HepG2 (cell line): ENCODE results near the gene CKS2. TPM values are rescaled to one million over a fixed set of nuclear protein-coding genes. Genes with fewer than 3 reads are reported as not detected.

Source experiments
- FIP1L1 ChIP-seq: fragments of 200-400 bp; formaldehyde crosslinking; IDR thresholded peaks from 2 replicates; pipeline ENCODE4 v1.6.1; 2018; ENCODE audit warnings: low read depth, mild to moderate bottlenecking, low read length, moderate library complexity, borderline replicate concordance; ENCODE audit not compliant: insufficient read depth
- GATA4 ChIP-seq: sonication (generic); IDR thresholded peaks from 2 replicates; pipeline ENCODE4 v1.6.1; 2016; ENCODE audit warnings: antibody characterized with exemption, low read depth, borderline replicate concordance
- GLI4 ChIP-seq: sonication (generic); formaldehyde crosslinking; IDR thresholded peaks from 2 replicates; pipeline ENCODE4 v1.5.1; 2020; ENCODE audit warnings: missing genetic modification reagents, mild to moderate bottlenecking, moderate library complexity, borderline replicate concordance
- HCFC1 ChIP-seq: fragments of 150-350 bp; IDR thresholded peaks from 2 replicates; pipeline ENCODE4 v1.6.1; 2014; ENCODE audit warnings: low read depth, low read length
- KMT2B ChIP-seq: IDR thresholded peaks from 2 replicates; pipeline ENCODE4 v1.6.1; 2016; ENCODE audit warnings: missing genetic modification reagents, missing compliant biosample characterization
- MEF2D ChIP-seq: sonication (generic); formaldehyde crosslinking; IDR thresholded peaks from 2 replicates; pipeline ENCODE4 v1.5.1; 2020; ENCODE audit warnings: mild to moderate bottlenecking, missing genetic modification reagents
- RBM22 ChIP-seq: fragments of 200-400 bp; formaldehyde crosslinking; optimal IDR thresholded peaks from 2 replicates; pipeline ENCODE3; 2017; ENCODE audit warnings: mild to moderate bottlenecking, low read length, moderate library complexity
- ZFP36 ChIP-seq: fragments of 150-350 bp; IDR thresholded peaks from 2 replicates; pipeline ENCODE4 v1.6.1; 2018; ENCODE audit warnings: borderline replicate concordance, low read length, low read depth; ENCODE audit not compliant: partially characterized antibody
- ZNF33B ChIP-seq: sonication (generic); formaldehyde crosslinking; IDR thresholded peaks from 2 replicates; pipeline ENCODE4 v1.5.1; 2020; ENCODE audit warnings: mild to moderate bottlenecking, missing genetic modification reagents
- polyA plus RNA-seq, 8 experiments: library from polyadenylated mRNA; depleted of rRNA in 3 of 8; stranded (reverse) in 7 of 8; unstranded in 1 of 8; fragments of >200 nt; fragmentation: Illumina TruSeq in 4 of 8; extraction: Trizol in 4 of 8; gene quantifications; 2 replicates each; pipeline versions ENCODE4 v1.2.1 to v1.2.3, GENCODE V29; 2011 to 2016; ENCODE audit warnings: low read depth in 4 of 8, missing spikeins in 1 of 8, mixed read lengths in 1 of 8; ENCODE audit not compliant: insufficient read depth in 1 of 8
- total RNA-seq, 5 experiments: library from RNA; depleted of rRNA; stranded (reverse); fragments of >200 nt; fragmentation: Illumina TruSeq; extraction: Trizol; gene quantifications; 2 replicates each; pipeline ENCODE4 v1.2.3, GENCODE V29; 2016; ENCODE audit warnings: low read depth in 1 of 5
- TF ChIP-seq, protein P1 (sequence below): sonication (generic); formaldehyde crosslinking; IDR thresholded peaks from 2 replicates; pipeline ENCODE4 v1.5.1; 2020; ENCODE audit warnings: missing genetic modification reagents, mild to moderate bottlenecking, borderline replicate concordance
- TF ChIP-seq, protein P2 (sequence below): sonication (generic); formaldehyde crosslinking; IDR thresholded peaks from 2 replicates; pipeline ENCODE4 v1.4.0; 2020; ENCODE audit warnings: missing genetic modification reagents, mild to moderate bottlenecking, borderline replicate concordance
- TF ChIP-seq, protein P3 (sequence below): sonication (generic); formaldehyde crosslinking; IDR thresholded peaks from 2 replicates; pipeline ENCODE4 v1.4.0; 2020; ENCODE audit warnings: missing genetic modification reagents
- TF ChIP-seq, protein P4 (sequence below): sonication (generic); formaldehyde crosslinking; IDR thresholded peaks from 2 replicates; pipeline ENCODE4 v1.5.0; 2020; ENCODE audit warnings: mild to moderate bottlenecking, low read depth, missing genetic modification reagents, borderline replicate concordance
- TF ChIP-seq, protein P5 (sequence below): sonication (generic); formaldehyde crosslinking; IDR thresholded peaks from 2 replicates; pipeline ENCODE4 v1.5.0; 2020; ENCODE audit warnings: missing genetic modification reagents, mild to moderate bottlenecking, borderline replicate concordance
- TF ChIP-seq, protein P6 (sequence below): sonication (generic); formaldehyde crosslinking; conservative IDR thresholded peaks from 2 replicates; pipeline ENCODE4 v1.8.0; 2022; ENCODE audit warnings: mild to moderate bottlenecking, moderate library complexity, missing genetic modification reagents
- TF ChIP-seq, protein P7 (sequence below): sonication (generic); formaldehyde crosslinking; IDR thresholded peaks from 2 replicates; pipeline ENCODE4 v1.4.0; 2020; ENCODE audit warnings: missing genetic modification reagents

CKS2 gene
- total and polyA plus RNA-seq, 2 of the 13 experiments (the other 11 are each of a cell fraction or from before 2014, with no cell fraction given), result 251 to 317 TPM

DNA sequence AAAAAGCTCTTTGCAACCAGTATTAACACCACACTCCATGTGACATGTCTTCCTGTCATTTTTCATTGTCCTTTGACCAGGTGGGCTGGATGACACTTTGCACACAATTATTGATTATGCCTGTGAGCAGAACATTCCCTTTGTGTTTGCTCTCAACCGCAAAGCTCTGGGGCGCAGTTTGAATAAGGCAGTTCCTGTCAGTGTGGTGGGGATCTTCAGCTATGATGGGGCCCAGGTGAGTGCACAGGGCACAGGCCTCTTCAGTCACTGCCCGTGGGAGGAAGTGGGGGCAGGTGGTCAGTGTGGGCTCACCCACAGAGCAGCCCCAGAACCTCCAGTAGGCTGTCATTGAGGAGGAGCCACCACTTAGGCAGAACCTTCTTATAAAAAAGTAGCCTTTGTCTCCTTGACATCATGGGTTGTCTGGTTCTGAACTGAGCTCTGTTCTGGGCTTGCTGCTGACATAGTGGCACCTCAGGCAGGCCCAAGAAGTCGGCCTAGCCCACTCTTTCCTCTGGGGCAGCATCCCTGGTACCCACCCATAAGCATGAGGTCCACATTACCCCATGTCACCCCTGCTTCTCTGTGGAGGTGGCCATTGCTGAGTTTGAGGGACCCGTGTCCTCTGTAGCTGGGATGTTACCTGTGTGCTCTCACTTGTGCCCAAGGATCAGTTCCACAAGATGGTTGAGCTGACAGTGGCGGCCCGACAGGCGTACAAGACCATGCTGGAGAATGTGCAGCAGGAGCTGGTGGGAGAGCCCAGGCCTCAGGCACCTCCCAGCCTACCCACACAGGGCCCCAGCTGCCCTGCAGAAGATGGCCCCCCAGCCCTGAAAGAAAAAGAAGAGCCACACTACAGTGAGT is 46.6 kb downstream of the CKS2 start (continued):
- TF ChIP-seq, protein P1, sequence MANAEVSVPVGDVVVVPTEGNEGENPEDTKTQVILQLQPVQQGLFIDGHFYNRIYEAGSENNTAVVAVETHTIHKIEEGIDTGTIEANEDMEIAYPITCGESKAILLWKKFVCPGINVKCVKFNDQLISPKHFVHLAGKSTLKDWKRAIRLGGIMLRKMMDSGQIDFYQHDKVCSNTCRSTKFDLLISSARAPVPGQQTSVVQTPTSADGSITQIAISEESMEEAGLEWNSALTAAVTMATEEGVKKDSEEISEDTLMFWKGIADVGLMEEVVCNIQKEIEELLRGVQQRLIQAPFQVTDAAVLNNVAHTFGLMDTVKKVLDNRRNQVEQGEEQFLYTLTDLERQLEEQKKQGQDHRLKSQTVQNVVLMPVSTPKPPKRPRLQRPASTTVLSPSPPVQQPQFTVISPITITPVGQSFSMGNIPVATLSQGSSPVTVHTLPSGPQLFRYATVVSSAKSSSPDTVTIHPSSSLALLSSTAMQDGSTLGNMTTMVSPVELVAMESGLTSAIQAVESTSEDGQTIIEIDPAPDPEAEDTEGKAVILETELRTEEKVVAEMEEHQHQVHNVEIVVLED (CRISPR knock-in tag), result no peak
- TF ChIP-seq, protein P2, sequence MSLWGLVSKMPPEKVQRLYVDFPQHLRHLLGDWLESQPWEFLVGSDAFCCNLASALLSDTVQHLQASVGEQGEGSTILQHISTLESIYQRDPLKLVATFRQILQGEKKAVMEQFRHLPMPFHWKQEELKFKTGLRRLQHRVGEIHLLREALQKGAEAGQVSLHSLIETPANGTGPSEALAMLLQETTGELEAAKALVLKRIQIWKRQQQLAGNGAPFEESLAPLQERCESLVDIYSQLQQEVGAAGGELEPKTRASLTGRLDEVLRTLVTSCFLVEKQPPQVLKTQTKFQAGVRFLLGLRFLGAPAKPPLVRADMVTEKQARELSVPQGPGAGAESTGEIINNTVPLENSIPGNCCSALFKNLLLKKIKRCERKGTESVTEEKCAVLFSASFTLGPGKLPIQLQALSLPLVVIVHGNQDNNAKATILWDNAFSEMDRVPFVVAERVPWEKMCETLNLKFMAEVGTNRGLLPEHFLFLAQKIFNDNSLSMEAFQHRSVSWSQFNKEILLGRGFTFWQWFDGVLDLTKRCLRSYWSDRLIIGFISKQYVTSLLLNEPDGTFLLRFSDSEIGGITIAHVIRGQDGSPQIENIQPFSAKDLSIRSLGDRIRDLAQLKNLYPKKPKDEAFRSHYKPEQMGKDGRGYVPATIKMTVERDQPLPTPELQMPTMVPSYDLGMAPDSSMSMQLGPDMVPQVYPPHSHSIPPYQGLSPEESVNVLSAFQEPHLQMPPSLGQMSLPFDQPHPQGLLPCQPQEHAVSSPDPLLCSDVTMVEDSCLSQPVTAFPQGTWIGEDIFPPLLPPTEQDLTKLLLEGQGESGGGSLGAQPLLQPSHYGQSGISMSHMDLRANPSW, result no peak
- TF ChIP-seq GLI4 (CRISPR knock-in tag), result no peak
- TF ChIP-seq, protein P3, sequence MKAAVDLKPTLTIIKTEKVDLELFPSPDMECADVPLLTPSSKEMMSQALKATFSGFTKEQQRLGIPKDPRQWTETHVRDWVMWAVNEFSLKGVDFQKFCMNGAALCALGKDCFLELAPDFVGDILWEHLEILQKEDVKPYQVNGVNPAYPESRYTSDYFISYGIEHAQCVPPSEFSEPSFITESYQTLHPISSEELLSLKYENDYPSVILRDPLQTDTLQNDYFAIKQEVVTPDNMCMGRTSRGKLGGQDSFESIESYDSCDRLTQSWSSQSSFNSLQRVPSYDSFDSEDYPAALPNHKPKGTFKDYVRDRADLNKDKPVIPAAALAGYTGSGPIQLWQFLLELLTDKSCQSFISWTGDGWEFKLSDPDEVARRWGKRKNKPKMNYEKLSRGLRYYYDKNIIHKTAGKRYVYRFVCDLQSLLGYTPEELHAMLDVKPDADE, result no peak
- TF ChIP-seq, protein P4, sequence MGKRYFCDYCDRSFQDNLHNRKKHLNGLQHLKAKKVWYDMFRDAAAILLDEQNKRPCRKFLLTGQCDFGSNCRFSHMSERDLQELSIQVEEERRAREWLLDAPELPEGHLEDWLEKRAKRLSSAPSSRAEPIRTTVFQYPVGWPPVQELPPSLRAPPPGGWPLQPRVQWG, result no peak
- TF ChIP-seq GATA4, result peak; percentile 75; the same call in 1 of the 2 replicates
- TF ChIP-seq, protein P5, sequence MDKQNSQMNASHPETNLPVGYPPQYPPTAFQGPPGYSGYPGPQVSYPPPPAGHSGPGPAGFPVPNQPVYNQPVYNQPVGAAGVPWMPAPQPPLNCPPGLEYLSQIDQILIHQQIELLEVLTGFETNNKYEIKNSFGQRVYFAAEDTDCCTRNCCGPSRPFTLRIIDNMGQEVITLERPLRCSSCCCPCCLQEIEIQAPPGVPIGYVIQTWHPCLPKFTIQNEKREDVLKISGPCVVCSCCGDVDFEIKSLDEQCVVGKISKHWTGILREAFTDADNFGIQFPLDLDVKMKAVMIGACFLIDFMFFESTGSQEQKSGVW (CRISPR knock-in tag), result no peak
- TF ChIP-seq ZFP36, result no peak
- TF ChIP-seq KMT2B (CRISPR knock-in tag), result peak; percentile 35; the same call in 1 of the 2 replicates
- TF ChIP-seq RBM22, result no peak
- TF ChIP-seq, protein P6, sequence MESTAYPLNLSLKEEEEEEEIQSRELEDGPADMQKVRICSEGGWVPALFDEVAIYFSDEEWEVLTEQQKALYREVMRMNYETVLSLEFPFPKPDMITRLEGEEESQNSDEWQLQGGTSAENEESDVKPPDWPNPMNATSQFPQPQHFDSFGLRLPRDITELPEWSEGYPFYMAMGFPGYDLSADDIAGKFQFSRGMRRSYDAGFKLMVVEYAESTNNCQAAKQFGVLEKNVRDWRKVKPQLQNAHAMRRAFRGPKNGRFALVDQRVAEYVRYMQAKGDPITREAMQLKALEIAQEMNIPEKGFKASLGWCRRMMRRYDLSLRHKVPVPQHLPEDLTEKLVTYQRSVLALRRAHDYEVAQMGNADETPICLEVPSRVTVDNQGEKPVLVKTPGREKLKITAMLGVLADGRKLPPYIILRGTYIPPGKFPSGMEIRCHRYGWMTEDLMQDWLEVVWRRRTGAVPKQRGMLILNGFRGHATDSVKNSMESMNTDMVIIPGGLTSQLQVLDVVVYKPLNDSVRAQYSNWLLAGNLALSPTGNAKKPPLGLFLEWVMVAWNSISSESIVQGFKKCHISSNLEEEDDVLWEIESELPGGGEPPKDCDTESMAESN (CRISPR knock-in tag), result peak; percentile 87
- TF ChIP-seq MEF2D (CRISPR knock-in tag), result peak; percentile 87
- no peak for TF ChIP-seq FIP1L1
- TF ChIP-seq HCFC1, result no peak
- TF ChIP-seq, protein P7, sequence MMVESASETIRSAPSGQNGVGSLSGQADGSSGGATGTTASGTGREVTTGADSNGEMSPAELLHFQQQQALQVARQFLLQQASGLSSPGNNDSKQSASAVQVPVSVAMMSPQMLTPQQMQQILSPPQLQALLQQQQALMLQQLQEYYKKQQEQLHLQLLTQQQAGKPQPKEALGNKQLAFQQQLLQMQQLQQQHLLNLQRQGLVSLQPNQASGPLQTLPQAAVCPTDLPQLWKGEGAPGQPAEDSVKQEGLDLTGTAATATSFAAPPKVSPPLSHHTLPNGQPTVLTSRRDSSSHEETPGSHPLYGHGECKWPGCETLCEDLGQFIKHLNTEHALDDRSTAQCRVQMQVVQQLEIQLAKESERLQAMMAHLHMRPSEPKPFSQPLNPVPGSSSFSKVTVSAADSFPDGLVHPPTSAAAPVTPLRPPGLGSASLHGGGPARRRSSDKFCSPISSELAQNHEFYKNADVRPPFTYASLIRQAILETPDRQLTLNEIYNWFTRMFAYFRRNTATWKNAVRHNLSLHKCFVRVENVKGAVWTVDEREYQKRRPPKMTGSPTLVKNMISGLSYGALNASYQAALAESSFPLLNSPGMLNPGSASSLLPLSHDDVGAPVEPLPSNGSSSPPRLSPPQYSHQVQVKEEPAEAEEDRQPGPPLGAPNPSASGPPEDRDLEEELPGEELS (CRISPR knock-in tag), result peak; percentile 89
- TF ChIP-seq ZNF33B (CRISPR knock-in tag), result no peak
